NCI-H526 treated with DMSO at 0.1 percent for 48 hours (cell line): ENCODE measurements around the gene PCDHGA8.
A peak's percentile ranks its signal among the peaks of the same experiment; 100 is the strongest.

Source experiments
- DNase-seq: peaks from one replicate; lab custom pipeline; 2025; lab: John Stamatoyannopoulos, UW

The PCDHGA8 gene

DNA sequence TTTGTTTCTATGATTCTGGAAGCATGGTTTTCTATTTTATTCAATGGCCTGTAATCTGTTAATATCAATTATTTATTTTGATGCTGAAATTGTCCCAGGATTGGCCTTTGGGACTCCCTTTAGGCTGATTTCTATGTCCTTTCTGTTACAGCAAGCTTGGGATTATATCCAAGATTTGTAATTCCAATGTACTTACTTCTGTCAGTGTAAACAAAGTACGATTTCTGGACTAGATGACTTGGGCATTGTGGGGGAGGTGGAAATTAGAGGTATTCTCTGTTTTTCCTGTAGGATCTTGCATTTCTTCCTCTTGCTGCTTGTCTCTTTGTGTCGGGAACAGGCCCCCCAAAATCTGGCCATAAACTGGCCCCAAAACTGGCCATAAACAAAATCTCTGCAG is 41.6 kb downstream of the PCDHGA8 start:
- DNase-seq, result no peak

- no peak for DNase-seq
Measured at GRCh38 chr5:141437221-141437620, 44.8 kb downstream of the PCDHGA8 start.

- peak; percentile 42 for DNase-seq
Measured at GRCh38 chr5:141439411-141440141, 47.1 kb downstream of the PCDHGA8 start.

GRCh38 chr5:141440341-141440740 is 47.9 kb downstream of the PCDHGA8 start:
- DNase-seq, result no peak

GRCh38 chr5:141441571-141442170 is 49.2 kb downstream of the PCDHGA8 start:
- no peak for DNase-seq
